Stimulated activated CD8-positive, alpha-beta memory T cell treated with anti-CD3 and anti-CD28 coated beads, Interleukin-12 subunit alpha, Interleukin-12 subunit beta, amount 100 ng/mL, for 4 hours (primary cell): ENCODE data around the gene BST2.
A peak's percentile ranks its signal among the peaks of the same experiment; 100 is the strongest.

Experiments used
- DNase-seq: peaks from one replicate; pipeline ENCODE4 v3.0.0-alpha.2; 2020; ENCODE audit warnings: low read depth

The BST2 gene

DNA sequence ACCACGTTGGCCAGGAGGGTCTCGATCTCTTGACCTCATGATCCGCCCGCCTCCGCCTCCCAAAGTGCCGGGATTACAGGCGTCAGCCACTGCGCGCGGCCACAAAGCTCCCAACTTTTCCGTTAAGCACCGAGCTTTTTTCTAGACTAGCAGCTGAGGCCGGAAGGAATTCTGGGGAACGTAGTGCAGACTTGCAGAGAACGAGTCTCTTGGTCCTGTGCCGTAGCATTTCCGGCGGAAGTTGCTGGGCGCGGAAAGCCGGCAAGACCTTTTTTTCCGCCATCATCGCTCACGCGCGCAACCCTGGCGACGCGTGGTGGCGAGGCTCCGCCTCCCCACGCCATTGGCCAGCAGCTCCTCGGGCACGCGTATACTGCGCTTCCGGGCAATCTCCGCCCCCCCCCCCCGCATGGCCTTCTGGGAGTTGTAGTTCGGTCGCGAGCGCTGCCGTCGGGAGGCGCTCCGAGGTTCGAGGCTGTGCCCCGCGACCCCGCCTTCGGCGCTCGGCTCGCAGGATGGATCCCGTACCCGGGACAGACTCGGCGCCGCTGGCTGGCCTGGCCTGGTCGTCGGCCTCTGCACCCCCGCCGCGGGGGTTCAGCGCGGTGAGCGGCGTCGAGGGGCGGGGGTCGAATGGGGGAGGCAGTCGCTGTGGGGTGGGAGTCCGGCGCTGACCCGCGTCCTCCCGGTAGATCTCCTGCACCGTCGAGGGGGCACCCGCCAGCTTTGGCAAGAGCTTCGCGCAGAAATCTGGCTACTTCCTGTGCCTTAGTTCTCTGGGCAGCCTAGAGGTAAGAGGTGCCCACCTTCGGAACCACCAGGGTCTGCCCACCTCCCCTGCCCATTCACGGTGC, 14.4 kb upstream of the BST2 start, which contains the start of gene MVB12A:
Gene MVB12A (plus strand): TSS at position 427 of the 854 bp plus-strand sequence. CDS start 89 bp downstream, at position 516.
- DNase-seq = peak; percentile 91

DNA sequence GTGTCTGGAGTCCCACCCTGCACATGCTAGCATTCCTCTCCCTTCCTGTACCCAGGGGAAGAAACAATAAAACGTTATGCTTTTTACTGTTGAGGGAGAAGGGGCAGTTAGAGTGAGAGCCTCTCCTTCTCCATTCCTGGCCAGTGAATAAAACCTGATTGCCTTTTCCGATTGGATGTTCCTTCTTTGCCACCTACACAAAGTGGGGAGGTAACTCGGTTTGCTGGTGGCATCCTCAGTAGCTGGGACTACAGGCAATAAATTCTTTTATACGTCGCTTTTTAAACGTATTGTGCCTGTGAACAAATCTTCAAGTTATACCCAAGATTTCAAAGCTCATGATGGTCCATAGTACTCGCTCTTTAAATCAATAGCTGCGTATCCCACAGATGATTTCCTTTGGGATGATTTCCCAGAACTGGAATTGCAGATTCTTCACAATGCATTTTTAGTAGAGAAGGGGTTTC, 13.8 kb upstream of the BST2 start:
- no peak for DNase-seq

GRCh38 chr19:17418710-17419109, 13.3 kb upstream of the BST2 start:
- DNase-seq = no peak

DNA sequence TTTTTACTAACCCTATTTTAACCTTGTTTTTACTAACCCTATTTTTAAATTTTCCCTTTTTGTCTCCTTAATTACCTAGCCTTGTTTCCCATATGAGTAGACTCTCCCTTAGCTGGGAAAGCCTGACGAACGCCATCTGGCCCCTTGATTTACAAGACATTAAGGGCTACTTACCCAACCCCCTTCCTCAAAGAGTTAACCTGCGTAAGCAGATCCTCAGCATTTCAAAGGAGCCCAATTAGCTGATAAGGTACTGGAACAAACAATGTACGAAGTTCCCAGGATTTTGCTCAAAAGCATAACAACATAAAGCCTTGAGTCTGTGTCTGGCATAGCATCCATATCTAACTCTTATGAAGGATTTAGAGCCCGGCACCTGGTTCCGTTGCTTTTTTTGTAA, 9.7 kb upstream of the BST2 start:
- DNase-seq = no peak

- no peak for DNase-seq
These were observed 8.7 kb upstream of the BST2 start for GRCh38 chr19:17414097-17414496.

DNA sequence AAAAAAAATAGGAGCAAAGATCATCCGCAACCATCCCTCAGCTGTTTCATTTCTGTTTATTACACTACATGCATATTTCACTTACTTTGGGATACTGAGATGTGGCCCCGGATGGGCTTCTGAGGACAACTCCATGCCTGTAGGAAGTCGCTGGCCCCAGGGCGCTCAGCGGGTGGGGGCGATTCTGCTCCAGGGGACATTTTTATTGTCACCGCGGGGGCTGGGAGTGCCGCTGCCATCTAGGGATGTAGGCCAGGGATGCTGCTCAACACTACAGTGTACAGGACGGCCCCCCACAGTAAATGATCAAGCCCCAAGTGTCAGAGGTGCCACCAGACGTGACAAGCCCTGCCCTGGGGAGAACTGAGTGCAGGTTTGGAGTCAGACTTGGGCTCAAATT, 6.4 kb upstream of the BST2 start:
- DNase-seq = no peak

GRCh38 chr19:17409990-17410389, 4.6 kb upstream of the BST2 start:
- no peak for DNase-seq

- DNase-seq = no peak
These were observed 1.4 kb upstream of the BST2 start for GRCh38 chr19:17406887-17407196.

DNA sequence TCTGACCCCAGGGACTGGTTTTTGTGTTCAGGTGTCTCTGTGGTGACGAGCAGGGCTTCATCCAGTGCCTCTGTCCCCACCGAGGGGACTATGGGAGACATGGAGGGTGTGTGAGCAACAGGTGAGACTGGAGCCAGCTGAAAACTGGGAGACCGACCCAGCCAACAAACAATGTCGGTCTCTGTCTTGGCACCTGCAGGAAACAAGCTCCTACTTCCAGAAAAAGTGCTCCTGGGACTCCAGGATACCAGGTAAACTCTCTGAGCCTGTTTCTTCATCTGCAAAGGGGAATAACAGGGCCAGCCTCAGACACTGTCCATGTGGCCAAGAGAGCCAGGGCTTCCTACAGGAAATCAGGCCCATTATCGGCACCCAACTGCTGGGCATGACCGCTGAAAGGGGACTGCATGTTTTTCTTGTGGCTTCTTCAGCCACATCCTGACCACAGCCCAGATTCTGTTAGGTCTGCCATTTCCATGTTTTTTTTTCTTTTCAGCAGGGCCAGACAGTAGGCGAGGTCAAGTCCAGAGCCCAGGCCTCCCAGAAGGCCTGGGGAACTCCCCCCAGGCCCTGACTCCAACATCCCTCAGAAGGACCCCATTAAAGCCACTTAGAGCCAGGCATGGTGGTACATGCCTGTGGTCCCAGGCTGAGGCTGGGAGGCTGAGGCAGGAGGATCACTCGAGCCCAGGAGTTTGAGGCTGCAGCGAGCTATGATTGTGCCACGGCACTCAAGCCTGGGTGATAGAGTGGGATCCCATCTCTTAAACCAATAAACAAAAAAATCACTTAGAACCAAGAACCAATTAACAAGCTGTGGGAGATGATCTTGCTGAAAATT, 836 bp upstream of the BST2 start:
- DNase-seq = no peak

- no peak for DNase-seq
These were observed 695 bp downstream of the BST2 start for GRCh38 chr19:17404621-17405249.

DNA sequence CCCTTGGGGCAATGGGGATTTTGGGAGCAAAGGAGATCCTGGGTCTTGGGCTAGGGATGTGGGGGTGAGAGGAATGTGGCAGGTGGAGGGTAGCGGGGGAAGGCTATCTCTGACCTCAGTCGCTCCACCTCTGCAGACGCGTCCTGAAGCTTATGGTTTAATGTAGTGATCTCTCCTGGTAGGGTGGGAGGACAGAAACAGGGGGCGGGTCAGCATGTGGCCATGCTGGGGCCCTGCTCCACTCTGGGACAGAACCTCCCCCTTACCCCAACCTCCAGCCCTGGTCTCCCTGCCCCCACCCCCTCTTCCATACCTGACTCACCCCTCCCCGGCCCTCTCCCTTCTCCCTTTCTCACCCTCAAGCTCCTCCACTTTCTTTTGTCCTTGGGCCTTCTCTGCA, 1.4 kb downstream of the BST2 start:
- DNase-seq = no peak

- DNase-seq = no peak
These were observed 2.2 kb downstream of the BST2 start for GRCh38 chr19:17402982-17403855.

GRCh38 chr19:17401628-17402027, 3.8 kb downstream of the BST2 start:
- DNase-seq = no peak

GRCh38 chr19:17398902-17399527, 6.4 kb downstream of the BST2 start:
- DNase-seq = no peak

- no peak for DNase-seq
These were observed 10.5 kb downstream of the BST2 start for GRCh38 chr19:17394891-17395415.

- no peak for DNase-seq
These were observed 11.5 kb downstream of the BST2 start, which contains the start of gene CCDC194 for GRCh38 chr19:17393914-17394313. Gene CCDC194, minus strand, starts transcription at chr19:17394196. Its CDS starts 38 bp downstream, at chr19:17394158.

DNA sequence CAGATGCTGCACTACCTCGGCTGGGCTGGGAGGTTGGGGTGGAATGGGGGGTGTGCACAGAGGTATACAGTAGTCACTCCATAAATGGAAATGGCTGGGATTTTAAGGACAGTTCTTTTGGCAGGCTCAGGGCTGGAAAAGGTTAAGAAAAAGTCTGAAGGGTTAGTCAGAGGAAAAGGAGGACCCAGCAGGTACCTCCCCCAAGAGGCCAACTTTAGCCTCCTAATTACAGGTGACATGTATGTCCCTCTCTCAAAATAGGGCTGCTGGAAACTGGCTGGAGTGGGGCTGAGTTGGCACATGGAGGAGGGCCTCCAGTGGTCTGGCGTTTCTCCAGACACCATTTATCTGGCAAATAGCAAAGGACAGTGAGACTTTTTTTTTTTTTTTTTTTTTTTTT, 12.4 kb downstream of the BST2 start:
- DNase-seq = no peak

DNA sequence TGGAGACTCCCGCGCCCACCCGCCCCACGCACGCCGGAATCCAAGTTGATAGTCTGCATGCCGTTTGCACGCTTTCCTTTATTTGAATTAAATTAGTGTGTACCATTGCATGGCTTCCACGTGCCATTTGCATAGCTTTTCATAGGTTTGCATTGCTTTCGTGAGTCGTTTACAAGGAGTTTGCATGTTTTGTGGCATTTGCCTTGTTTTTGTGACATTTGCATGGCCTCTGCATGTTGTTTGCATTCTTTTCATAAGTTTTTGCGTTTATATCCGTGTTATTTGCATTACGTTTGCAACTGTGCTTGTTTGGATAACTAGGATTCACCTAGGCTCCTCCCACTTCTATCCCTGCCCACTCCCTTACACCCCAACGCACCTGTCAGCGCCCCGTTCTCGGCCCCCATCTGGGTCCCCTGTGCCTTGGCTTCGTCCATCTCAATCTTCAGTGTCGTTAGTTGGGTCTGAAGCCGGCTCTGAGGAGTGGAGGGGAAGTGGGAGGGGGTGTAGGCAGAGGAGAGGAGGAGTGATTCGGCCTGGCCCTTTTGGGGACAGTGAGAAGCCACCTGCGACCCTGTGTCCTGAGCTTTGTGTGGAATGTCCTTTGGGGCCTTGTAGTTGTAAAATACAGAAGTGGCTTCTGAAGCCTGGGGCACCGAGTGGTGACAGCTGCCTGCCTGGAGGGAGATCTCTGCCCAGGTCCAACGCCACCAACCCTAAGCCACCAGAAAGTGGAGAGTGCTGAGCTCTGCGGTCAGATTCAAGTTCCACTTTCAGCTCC, 13.9 kb downstream of the BST2 start:
- no peak for DNase-seq

DNA sequence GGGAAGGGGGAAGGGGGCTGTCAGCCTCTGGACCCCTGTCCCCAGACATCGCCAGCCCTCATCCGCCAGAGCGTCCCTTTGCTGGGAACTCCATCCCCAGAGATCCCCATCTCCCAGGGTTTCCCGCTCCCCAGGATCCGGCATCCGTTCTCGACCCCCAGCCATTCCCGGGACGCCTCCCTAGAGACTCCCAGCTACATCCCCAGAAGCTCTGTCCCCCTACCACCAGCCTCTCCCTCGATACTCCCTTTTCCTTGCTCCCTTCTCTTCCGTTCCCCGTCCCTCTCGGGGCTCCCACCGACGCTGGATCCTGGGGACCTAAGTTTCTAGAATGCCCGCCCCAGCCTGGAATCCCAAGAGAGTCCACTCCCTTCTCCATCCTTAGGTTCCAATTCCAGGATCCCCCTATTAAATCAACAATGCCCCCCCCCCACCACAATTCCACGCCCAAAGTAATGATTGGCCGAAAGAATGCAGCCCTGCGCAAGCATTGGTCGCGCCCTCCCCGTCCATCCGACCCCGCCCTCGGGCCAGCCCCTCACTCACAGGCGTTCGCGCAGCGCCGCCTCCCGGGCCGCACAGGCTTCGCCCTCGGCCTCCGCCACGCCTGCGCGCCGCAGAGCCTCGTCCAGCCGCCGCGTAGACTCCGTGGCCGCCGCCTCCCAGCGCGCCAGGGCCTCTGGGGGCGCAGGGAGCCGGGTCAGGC, 14.6 kb downstream of the BST2 start:
- DNase-seq = peak; percentile 80
